Kidney (tissue), 14 donors: ENCODE data around the gene TRIML2. TPM values are rescaled to one million over a fixed set of nuclear protein-coding genes. Genes with fewer than 3 reads are reported as not detected.
"Not testable (repeated sequence)": the region's sequence is repeated elsewhere in the genome, so short reads cannot be mapped to it uniquely, and the experiment has no call there.

Experiments
- DNase-seq, 5 donors: peaks; one replicate each; pipeline ENCODE4 v3.0.0-alpha.2; 2013 to 2020
- FAIRE-seq: peaks from 2 replicates; lab custom pipeline; 2012; peaks lifted over from hg19 to GRCh38; lab: Jason Lieb, UNC
- H3K27ac ChIP-seq, 2 donors: one replicate each; pipeline ENCODE4 v1.7.0; 2013; ENCODE audit warnings: low read depth in 2 of 2, low read length in 2 of 2, inconsistent platforms in 1 of 2
- H3K27me3 ChIP-seq: one replicate; pipeline ENCODE4 v1.7.1; 2013; ENCODE audit warnings: low read length, inconsistent platforms; ENCODE audit not compliant: control insufficient read depth, insufficient read depth
- H3K36me3 ChIP-seq, 3 donors: one replicate each; pipeline versions ENCODE4 v1.7.0 to v1.7.1; 2013; ENCODE audit warnings: low read length in 3 of 3, control low read depth in 1 of 3, inconsistent platforms in 1 of 3; ENCODE audit not compliant: insufficient read depth in 3 of 3, control insufficient read depth in 2 of 3
- H3K4me1 ChIP-seq, 3 donors: one replicate each; pipeline versions ENCODE4 v1.7.0 to v1.7.1; 2013; ENCODE audit warnings: low read length in 3 of 3, inconsistent platforms in 1 of 3, low read depth in 1 of 3; ENCODE audit not compliant: control insufficient read depth in 2 of 3, insufficient read depth in 2 of 3
- H3K4me3 ChIP-seq, 3 donors: one replicate each; pipeline versions ENCODE4 v1.7.0 to v1.8.1; 2013; ENCODE audit warnings: low read length in 3 of 3, control low read depth in 1 of 3, inconsistent platforms in 1 of 3
- H3K9ac ChIP-seq, 3 donors: one replicate each; pipeline versions ENCODE4 v1.7.0 to v1.7.1; 2013; ENCODE audit warnings: low read length in 3 of 3, control low read depth in 1 of 3, inconsistent platforms in 1 of 3
- H3K9me3 ChIP-seq, 3 donors: one replicate each; pipeline versions ENCODE4 v1.7.0 to v1.7.1; 2013; ENCODE audit warnings: low read length in 3 of 3, control low read depth in 1 of 3, inconsistent platforms in 1 of 3; ENCODE audit not compliant: control insufficient read depth in 2 of 3, insufficient read depth in 1 of 3
- CTCF ChIP-seq: IDR thresholded peaks from 3 replicates; pipeline ENCODE4 v1.5.1; 2012; ENCODE audit warnings: mild to moderate bottlenecking, moderate library complexity, borderline replicate concordance; ENCODE audit not compliant: insufficient read depth; ENCODE audit errors: extremely low read depth
- intact Hi-C: fragments of 100-400 bp; cut with DNase I; formaldehyde crosslinking; loops from one replicate; pipeline ENCODE4 v1.11.1; 2022
- polyA plus RNA-seq: library from polyadenylated mRNA; stranded (reverse); fragments of 350-450 nt; fragmentation: Illumina TruSeq; extraction: RNeasy Lipid Tissue Mini Kit (QIAGEN cat#74804); gene quantifications from one replicate; pipeline ENCODE4 v1.2.3, GENCODE V29; 2014; ENCODE audit warnings: low read depth, low replicate concordance; ENCODE audit not compliant: insufficient read depth
- total RNA-seq: library from RNA; stranded (reverse); fragmentation: NEBNext Ultra II Directional; extraction: Animal tissue kit (Norgen Biotek cat#: 25700); gene quantifications from one replicate; pipeline ENCODE4 v1.2.1, GENCODE V29; 2021
- donor health status: control.
- donor health status: control.
- donor health status: control.
- donor health status: control.
- donor health status: control.
- donor health status: DM: yes; HTN: yes; CAD: no.
- donor health status: Normal renal cell carcinoma (clear cell type).

The TRIML2 gene
- total and polyA plus RNA-seq, 2 donors from 2014 or later = not detected

GRCh38 chr4:188053302-188053701, 56.1 kb downstream of the TRIML2 start:
- DNase-seq (peak in 4 of 5 donors; percentile 62 to 81 (median 76)), FAIRE-seq (no peak)
- Histone ChIP-seq H3K4me3 (no peak overlapping the region), H3K36me3 (no peaks in the 10 kb centered on the region), H3K9ac (no peak overlapping the region), H3K27me3 (no peaks in the 10 kb centered on the region), H3K9me3 (no peaks in the 10 kb centered on the region), H3K27ac (no peak overlapping the region), H3K4me1 (no peaks in the 10 kb centered on the region)
- intact Hi-C loops = no loop called here
- no peak for TF ChIP-seq CTCF

GRCh38 chr4:188046657-188047056, 62.7 kb downstream of the TRIML2 start:
- intact Hi-C loops = no loop called here
- TF ChIP-seq CTCF = no peak
- no peaks in the 10 kb centered on the region for H3K27me3 ChIP-seq
- H3K36me3 ChIP-seq = no peaks in the 10 kb centered on the region
- H3K4me3 ChIP-seq = no peak overlapping the region
- no peak overlapping the region for H3K9ac ChIP-seq
- no peaks in the 10 kb centered on the region for H3K9me3 ChIP-seq
- FAIRE-seq (no peak), DNase-seq (peak in 2 of 5 donors; percentile 45 to 50)
- no peak overlapping the region for H3K27ac ChIP-seq
- H3K4me1 ChIP-seq = no peaks in the 10 kb centered on the region

- H3K9ac ChIP-seq, DNase-seq, H3K27me3 ChIP-seq, H3K9me3 ChIP-seq, H3K27ac ChIP-seq, H3K4me3 ChIP-seq, H3K36me3 ChIP-seq, intact Hi-C loops, H3K4me1 ChIP-seq, FAIRE-seq: not testable (repeated sequence)
These were observed 63.9 kb downstream of the TRIML2 start for GRCh38 chr4:188045461-188045860.

GRCh38 chr4:188043154-188043553, 66.2 kb downstream of the TRIML2 start:
- no peak overlapping the region for H3K4me3 ChIP-seq
- no peak for TF ChIP-seq CTCF
- no peaks in the 10 kb centered on the region for H3K4me1 ChIP-seq
- H3K9ac ChIP-seq = no peak overlapping the region
- FAIRE-seq = no peak
- no peaks in the 10 kb centered on the region for H3K27me3 ChIP-seq
- no peaks in the 10 kb centered on the region for H3K9me3 ChIP-seq
- intact Hi-C loops = no loop called here
- H3K27ac ChIP-seq = no peak overlapping the region
- DNase-seq = no peak
- H3K36me3 ChIP-seq = no peaks in the 10 kb centered on the region
